NCI-H1694 treated with DMSO at 0.1 percent for 48 hours (cell line): ENCODE results near the gene UBE2D2.
"Not testable (repeated sequence)": the region's sequence is repeated elsewhere in the genome, so short reads cannot be mapped to it uniquely, and the experiment has no call there.

ENCODE experiments used
- DNase-seq: peaks from one replicate; lab custom pipeline; 2025; lab: John Stamatoyannopoulos, UW

UBE2D2 gene

GRCh38 chr5:139549162-139549894, 11.8 kb upstream of the UBE2D2 start:
- DNase-seq = no peak

- DNase-seq = not testable (repeated sequence)
Observed at GRCh38 chr5:139550051-139550872, 10.9 kb upstream of the UBE2D2 start.

GRCh38 chr5:139551191-139551889, 9.8 kb upstream of the UBE2D2 start:
- no peak for DNase-seq

- DNase-seq = no peak
Observed at GRCh38 chr5:139552893-139553575, 8.1 kb upstream of the UBE2D2 start.

GRCh38 chr5:139554264-139554663, 6.9 kb upstream of the UBE2D2 start:
- no peak for DNase-seq

DNA sequence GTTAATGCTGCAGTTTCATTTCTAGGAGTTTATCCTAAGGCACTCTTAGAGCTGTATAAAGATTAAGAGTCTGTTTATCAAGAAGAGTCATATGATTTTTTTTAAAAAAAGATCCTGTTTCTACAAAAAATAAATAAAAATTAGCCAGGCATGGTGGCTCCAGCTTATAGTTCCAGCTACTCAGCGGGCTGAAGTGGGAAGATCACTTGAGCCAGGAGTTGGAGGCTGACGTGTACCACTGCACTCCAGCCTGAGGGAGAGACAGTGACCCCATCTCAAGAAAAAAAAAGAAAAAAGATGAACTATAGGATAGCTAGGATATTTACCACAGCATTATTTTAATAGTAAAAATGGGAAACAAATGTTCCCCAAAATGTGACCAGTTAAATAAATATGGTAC, 3.3 kb upstream of the UBE2D2 start:
- no peak for DNase-seq

GRCh38 chr5:139561655-139562451, 714 bp downstream of the UBE2D2 start:
- no peak for DNase-seq

- DNase-seq = no peak
Observed at GRCh38 chr5:139562847-139563246, 1.7 kb downstream of the UBE2D2 start.

GRCh38 chr5:139565411-139566305, 4.5 kb downstream of the UBE2D2 start:
- no peak for DNase-seq

DNA sequence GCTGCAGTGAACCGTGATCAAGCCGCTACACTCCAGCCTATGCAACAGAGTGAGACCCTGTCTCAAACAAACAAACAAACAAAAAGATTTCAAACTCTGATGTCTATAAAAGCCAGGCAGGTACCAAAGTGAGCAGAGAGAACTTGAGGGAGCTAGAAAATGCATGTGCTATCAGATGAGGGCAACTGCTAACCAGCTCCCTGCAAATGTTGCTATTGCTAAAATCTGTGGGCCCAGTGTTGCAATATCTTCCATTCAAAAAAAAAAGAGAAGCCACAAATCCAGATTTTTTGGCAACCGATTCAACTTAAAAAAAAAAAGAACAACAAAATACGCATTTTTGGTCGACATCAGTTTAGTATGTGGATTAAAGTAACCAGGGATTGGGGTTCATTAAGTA, 5.5 kb downstream of the UBE2D2 start:
- DNase-seq = no peak

GRCh38 chr5:139569270-139569955, 8.3 kb downstream of the UBE2D2 start:
- DNase-seq = no peak

DNA sequence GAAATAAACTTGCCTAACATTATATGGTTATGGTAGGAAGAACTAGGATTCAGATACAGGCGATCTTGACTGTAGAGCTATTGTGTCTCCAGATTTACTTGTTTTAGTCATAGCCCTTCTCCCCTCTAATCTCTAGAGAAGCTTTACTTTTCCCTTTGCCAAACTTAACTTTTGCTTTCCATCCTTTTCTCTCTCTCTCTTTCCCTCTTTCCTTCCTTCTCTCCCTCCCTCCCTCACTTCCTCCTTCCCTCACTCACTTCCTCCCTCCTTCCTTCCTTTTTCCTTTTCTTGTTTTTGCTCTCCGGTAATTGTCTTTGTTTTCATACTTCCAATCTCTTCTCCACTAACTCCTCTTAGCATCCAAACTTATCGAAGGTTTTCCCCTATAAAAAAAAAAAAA, 10.4 kb downstream of the UBE2D2 start:
- no peak for DNase-seq

DNA sequence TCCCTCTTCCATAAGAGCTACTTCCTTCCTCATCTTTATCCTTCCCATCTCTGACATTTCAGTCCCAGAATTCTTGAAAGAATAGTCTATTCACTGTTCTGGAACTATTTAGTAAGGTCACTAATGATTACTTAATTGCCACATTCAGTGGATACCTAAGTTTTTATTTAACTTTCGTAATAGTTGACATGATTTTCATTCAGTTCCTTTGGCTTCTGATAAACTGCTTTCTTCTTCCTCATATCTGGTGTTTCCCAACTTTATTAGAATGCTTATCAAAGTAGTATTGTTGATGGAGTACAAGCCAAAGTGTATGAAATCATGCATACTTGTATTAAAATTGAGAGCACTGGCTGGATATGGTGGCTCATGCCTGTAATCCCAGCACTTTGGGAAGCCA, 10.8 kb downstream of the UBE2D2 start:
- DNase-seq = no peak

DNA sequence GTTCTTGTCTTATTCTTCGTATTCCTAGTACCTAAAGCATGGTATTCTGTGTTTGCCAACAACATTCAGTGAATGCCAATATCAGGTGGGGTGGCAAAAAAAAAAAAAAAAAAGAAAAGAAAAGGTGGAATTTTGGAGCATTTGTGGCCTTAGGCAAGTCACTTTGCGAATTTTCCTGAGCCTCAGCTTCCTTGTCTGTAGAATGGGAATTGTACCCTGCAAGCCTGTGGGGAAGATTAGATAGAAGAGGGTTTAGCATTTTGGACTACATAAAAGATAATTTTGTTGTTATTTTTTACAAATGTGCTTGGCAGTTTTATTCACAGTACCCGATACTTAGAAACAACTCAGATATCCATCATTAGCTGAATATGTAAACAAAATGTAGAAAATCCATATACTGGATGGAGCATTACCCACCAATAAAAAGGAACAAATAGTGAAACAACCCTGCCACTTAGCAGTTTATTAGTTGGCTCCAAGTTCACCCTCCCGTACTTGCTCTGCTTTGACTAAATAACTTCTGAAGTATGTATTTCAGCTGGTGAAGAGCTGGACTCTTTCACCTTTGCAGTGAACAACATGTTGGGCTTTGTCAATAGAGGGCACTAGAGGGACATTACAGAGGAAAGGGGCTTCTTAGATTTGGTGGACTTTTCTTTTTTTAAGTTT, 13.6 kb downstream of the UBE2D2 start:
- peak; percentile 13 for DNase-seq

DNA sequence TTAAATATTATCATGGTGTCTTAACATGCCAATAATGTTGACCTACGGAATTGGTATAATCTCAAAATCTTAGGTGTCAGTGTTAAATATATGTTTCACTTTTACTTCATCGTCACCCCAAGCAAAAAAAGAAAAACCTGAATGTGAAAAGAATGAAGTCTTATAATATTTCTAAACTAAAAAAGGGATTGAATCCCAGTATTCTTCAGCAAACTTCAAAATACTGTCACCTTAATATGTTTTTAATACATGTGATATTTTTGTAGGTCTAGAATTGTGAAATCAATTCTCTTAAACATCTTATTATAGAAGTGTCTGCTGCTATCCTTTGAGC, 14.1 kb downstream of the UBE2D2 start:
- no peak for DNase-seq

GRCh38 chr5:139575751-139576150, 14.6 kb downstream of the UBE2D2 start:
- DNase-seq = no peak

- DNase-seq = peak; percentile 2
Observed at GRCh38 chr5:139577689-139578290, 16.7 kb downstream of the UBE2D2 start.

DNA sequence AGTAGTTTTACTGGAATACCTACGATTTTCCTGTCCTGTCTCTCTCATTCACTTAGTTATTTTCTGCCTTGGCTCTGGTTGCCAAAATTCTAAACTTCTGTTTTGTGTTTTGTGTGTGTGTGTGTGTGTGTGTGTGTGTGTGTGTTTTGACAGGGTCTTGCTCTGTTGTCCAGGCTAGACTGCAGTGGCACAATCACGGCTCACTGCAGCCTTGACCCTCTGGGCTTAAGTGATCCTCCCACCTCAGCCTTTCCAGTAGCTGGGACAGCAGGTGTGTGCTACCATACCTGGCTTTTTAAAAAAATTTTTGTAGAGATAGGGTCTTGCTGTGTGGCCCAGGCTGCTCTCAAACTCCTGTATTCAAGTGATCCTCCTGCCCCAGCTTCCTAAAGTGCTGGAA, 17.2 kb downstream of the UBE2D2 start:
- no peak for DNase-seq

DNA sequence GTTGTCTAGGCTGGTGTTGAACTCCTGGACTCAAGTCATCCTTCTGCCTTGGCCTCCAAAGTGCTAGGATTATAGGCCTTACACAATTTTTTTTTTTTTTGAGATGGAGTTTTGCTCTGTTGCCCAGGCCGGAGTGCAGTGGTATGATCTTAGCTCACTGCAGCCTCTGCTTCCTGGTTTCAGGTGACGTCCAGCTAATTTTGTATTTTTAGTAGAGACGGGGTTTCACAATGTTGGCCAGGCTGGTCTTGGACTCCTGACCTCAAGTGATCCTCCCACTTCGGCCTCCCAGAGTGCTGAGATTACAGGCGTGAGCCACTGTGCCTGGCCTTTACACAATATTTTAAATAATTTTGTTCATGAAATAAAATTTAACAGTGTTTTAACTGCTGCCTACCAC, 21.0 kb downstream of the UBE2D2 start:
- DNase-seq = not testable (repeated sequence)
